Measurements from ENCODE around the gene COL26A1. TPM values are rescaled to one million over a fixed set of nuclear protein-coding genes. Genes with fewer than 3 reads are reported as not detected.
"Not testable (repeated sequence)": the region's sequence is repeated elsewhere in the genome, so short reads cannot be mapped to it uniquely, and the experiment has no call there.

COL26A1 gene
- total and polyA plus RNA-seq, 2 donors, result 0.41 to 3.0 TPM

- Histone ChIP-seq H3K4me3 (ENCODE audit: low read length in 2 of 2) (no peak overlapping the region), H3K36me3 (ENCODE audit: control insufficient read depth in 2 of 2, insufficient read depth in 2 of 2, low read length in 1 of 2) (no peaks in the 10 kb centered on the region), H3K27me3 (ENCODE audit: control insufficient read depth in 2 of 2, insufficient read depth in 1 of 2, low read length in 1 of 2) (no peaks in the 10 kb centered on the region), H3K27ac (ENCODE audit: low read depth in 1 of 2, low read length in 1 of 2) (no peak overlapping the region), H3K4me1 (ENCODE audit: control insufficient read depth in 2 of 2, insufficient read depth in 2 of 2, low read length in 2 of 2) (peaks cover 0 to 5% of the 10 kb centered on the region in 2 donors), H3K9me3 (ENCODE audit: control insufficient read depth in 2 of 2, insufficient read depth in 1 of 2, low read length in 1 of 2) (no peaks in the 10 kb centered on the region)
- WGBS, result 78% methylated on average over 9 of the region's 9 CpGs
- no peak for DNase-seq (ENCODE audit: low read depth in 6 of 9, low spot score in 9 of 9)
Observed at GRCh38 chr7:101558742-101559325, 196.2 kb downstream of the COL26A1 start.

GRCh38 chr7:101559586-101559985 lies 196.9 kb downstream of the COL26A1 start:
- no peak for DNase-seq (ENCODE audit: low read depth in 6 of 9, low spot score in 9 of 9)

GRCh38 chr7:101560021-101560420 lies 197.3 kb downstream of the COL26A1 start:
- not testable (repeated sequence) for H3K36me3 ChIP-seq (ENCODE audit: control insufficient read depth in 2 of 2, insufficient read depth in 2 of 2, low read length in 1 of 2); H3K4me1 ChIP-seq (ENCODE audit: control insufficient read depth in 2 of 2, insufficient read depth in 2 of 2, low read length in 2 of 2); H3K27ac ChIP-seq (ENCODE audit: low read depth in 1 of 2, low read length in 1 of 2); H3K9me3 ChIP-seq (ENCODE audit: control insufficient read depth in 2 of 2, insufficient read depth in 1 of 2, low read length in 1 of 2); H3K4me3 ChIP-seq (ENCODE audit: low read length in 2 of 2); DNase-seq (ENCODE audit: low read depth in 6 of 9, low spot score in 9 of 9); H3K27me3 ChIP-seq (ENCODE audit: control insufficient read depth in 2 of 2, insufficient read depth in 1 of 2, low read length in 1 of 2)
- 92% methylated on average over 3 of the region's 3 CpGs for WGBS

More at GRCh38 chr7:101559586-101559985, 196.9 kb downstream of the COL26A1 start:
- no peaks in the 10 kb centered on the region for H3K27me3 ChIP-seq (ENCODE audit: control insufficient read depth in 2 of 2, insufficient read depth in 1 of 2, low read length in 1 of 2)
- H3K36me3 ChIP-seq (ENCODE audit: control insufficient read depth in 2 of 2, insufficient read depth in 2 of 2, low read length in 1 of 2), result no peaks in the 10 kb centered on the region
- no peaks in the 10 kb centered on the region for H3K9me3 ChIP-seq (ENCODE audit: control insufficient read depth in 2 of 2, insufficient read depth in 1 of 2, low read length in 1 of 2)
- 100% methylated on average over 1 of the region's 1 CpG for WGBS
- no peak overlapping the region for H3K4me3 ChIP-seq (ENCODE audit: low read length in 2 of 2)
- H3K4me1 ChIP-seq (ENCODE audit: control insufficient read depth in 2 of 2, insufficient read depth in 2 of 2, low read length in 2 of 2), result peaks cover 0 to 8% of the 10 kb centered on the region in 2 donors
- no peak overlapping the region for H3K27ac ChIP-seq (ENCODE audit: low read depth in 1 of 2, low read length in 1 of 2)

GRCh38 chr7:101560856-101561255 lies 198.2 kb downstream of the COL26A1 start:
- no peak for DNase-seq (ENCODE audit: low read depth in 6 of 9, low spot score in 9 of 9)
- WGBS, result 92% methylated on average over 7 of the region's 7 CpGs
- H3K4me1 ChIP-seq (ENCODE audit: control insufficient read depth in 2 of 2, insufficient read depth in 2 of 2, low read length in 2 of 2), result peaks cover 0 to 8% of the 10 kb centered on the region in 2 donors
- no peak overlapping the region for H3K4me3 ChIP-seq (ENCODE audit: low read length in 2 of 2)
- H3K27me3 ChIP-seq (ENCODE audit: control insufficient read depth in 2 of 2, insufficient read depth in 1 of 2, low read length in 1 of 2), result no peaks in the 10 kb centered on the region
- no peak overlapping the region for H3K27ac ChIP-seq (ENCODE audit: low read depth in 1 of 2, low read length in 1 of 2)
- no peaks in the 10 kb centered on the region for H3K36me3 ChIP-seq (ENCODE audit: control insufficient read depth in 2 of 2, insufficient read depth in 2 of 2, low read length in 1 of 2)
- H3K9me3 ChIP-seq (ENCODE audit: control insufficient read depth in 2 of 2, insufficient read depth in 1 of 2, low read length in 1 of 2), result no peaks in the 10 kb centered on the region

GRCh38 chr7:101561293-101561692 lies 198.6 kb downstream of the COL26A1 start:
- H3K4me1 ChIP-seq (ENCODE audit: control insufficient read depth in 2 of 2, insufficient read depth in 2 of 2, low read length in 2 of 2); H3K36me3 ChIP-seq (ENCODE audit: control insufficient read depth in 2 of 2, insufficient read depth in 2 of 2, low read length in 1 of 2); H3K27ac ChIP-seq (ENCODE audit: low read depth in 1 of 2, low read length in 1 of 2); H3K27me3 ChIP-seq (ENCODE audit: control insufficient read depth in 2 of 2, insufficient read depth in 1 of 2, low read length in 1 of 2); H3K4me3 ChIP-seq (ENCODE audit: low read length in 2 of 2); H3K9me3 ChIP-seq (ENCODE audit: control insufficient read depth in 2 of 2, insufficient read depth in 1 of 2, low read length in 1 of 2); DNase-seq (ENCODE audit: low read depth in 6 of 9, low spot score in 9 of 9): not testable (repeated sequence)
- 60% methylated on average over 3 of the region's 3 CpGs for WGBS

GRCh38 chr7:101562531-101563197 lies 200.0 kb downstream of the COL26A1 start:
- H3K27ac ChIP-seq (ENCODE audit: low read depth in 1 of 2, low read length in 1 of 2), result no peak overlapping the region
- no peak overlapping the region for H3K4me3 ChIP-seq (ENCODE audit: low read length in 2 of 2)
- H3K36me3 ChIP-seq (ENCODE audit: control insufficient read depth in 2 of 2, insufficient read depth in 2 of 2, low read length in 1 of 2), result no peaks in the 10 kb centered on the region
- no peak for DNase-seq (ENCODE audit: low read depth in 6 of 9, low spot score in 9 of 9)
- no peaks in the 10 kb centered on the region for H3K27me3 ChIP-seq (ENCODE audit: control insufficient read depth in 2 of 2, insufficient read depth in 1 of 2, low read length in 1 of 2)
- H3K4me1 ChIP-seq (ENCODE audit: control insufficient read depth in 2 of 2, insufficient read depth in 2 of 2, low read length in 2 of 2), result peaks cover 0 to 8% of the 10 kb centered on the region in 2 donors
- no peaks in the 10 kb centered on the region for H3K9me3 ChIP-seq (ENCODE audit: control insufficient read depth in 2 of 2, insufficient read depth in 1 of 2, low read length in 1 of 2)
- whole genome bisulfite sequencing, result 94% methylated on average over 15 of the region's 15 CpGs

- H3K9me3 ChIP-seq (ENCODE audit: control insufficient read depth in 2 of 2, insufficient read depth in 1 of 2, low read length in 1 of 2), result no peaks in the 10 kb centered on the region
- H3K27ac ChIP-seq (ENCODE audit: low read depth in 1 of 2, low read length in 1 of 2), result no peak overlapping the region
- H3K4me3 ChIP-seq (ENCODE audit: low read length in 2 of 2), result no peak overlapping the region
- WGBS, result 91% methylated on average over 15 of the region's 15 CpGs
- no peak for DNase-seq (ENCODE audit: low read depth in 6 of 9, low spot score in 9 of 9)
- peaks cover 0 to 8% of the 10 kb centered on the region in 2 donors for H3K4me1 ChIP-seq (ENCODE audit: control insufficient read depth in 2 of 2, insufficient read depth in 2 of 2, low read length in 2 of 2)
- no peaks in the 10 kb centered on the region for H3K36me3 ChIP-seq (ENCODE audit: control insufficient read depth in 2 of 2, insufficient read depth in 2 of 2, low read length in 1 of 2)
- H3K27me3 ChIP-seq (ENCODE audit: control insufficient read depth in 2 of 2, insufficient read depth in 1 of 2, low read length in 1 of 2), result no peaks in the 10 kb centered on the region
Observed at GRCh38 chr7:101563198-101563901, 200.7 kb downstream of the COL26A1 start.

GRCh38 chr7:101563943-101564777 lies 201.5 kb downstream of the COL26A1 start:
- Histone ChIP-seq H3K36me3 (ENCODE audit: control insufficient read depth in 2 of 2, insufficient read depth in 2 of 2, low read length in 1 of 2) (no peaks in the 10 kb centered on the region), H3K4me1 (ENCODE audit: control insufficient read depth in 2 of 2, insufficient read depth in 2 of 2, low read length in 2 of 2) (peaks cover 0 to 8% of the 10 kb centered on the region in 2 donors), H3K27me3 (ENCODE audit: control insufficient read depth in 2 of 2, insufficient read depth in 1 of 2, low read length in 1 of 2) (no peaks in the 10 kb centered on the region), H3K9me3 (ENCODE audit: control insufficient read depth in 2 of 2, insufficient read depth in 1 of 2, low read length in 1 of 2) (no peaks in the 10 kb centered on the region), H3K4me3 (ENCODE audit: low read length in 2 of 2) (no peak overlapping the region), H3K27ac (ENCODE audit: low read depth in 1 of 2, low read length in 1 of 2) (no peak overlapping the region)
- WGBS, result 73% methylated on average over 23 of the region's 23 CpGs
- DNase-seq (ENCODE audit: low read depth in 6 of 9, low spot score in 9 of 9), result no peak

Data from thymus (tissue), 11 donors.